ENCODE measurements around the gene SUPT6H.

The SUPT6H gene

GRCh38 chr17:28702026-28702751 is 40.2 kb downstream of the SUPT6H start:
- DNase-seq (ENCODE audit: low read depth), result no peak

- no peak for DNase-seq (ENCODE audit: low read depth)
Measured at GRCh38 chr17:28702752-28703150, 40.7 kb downstream of the SUPT6H start.

GRCh38 chr17:28703552-28704218 is 41.7 kb downstream of the SUPT6H start:
- DNase-seq (ENCODE audit: low read depth), result no peak

GRCh38 chr17:28704219-28704858 is 42.3 kb downstream of the SUPT6H start:
- no peak for DNase-seq (ENCODE audit: low read depth)

GRCh38 chr17:28705074-28705659 is 43.2 kb downstream of the SUPT6H start:
- no peak for DNase-seq (ENCODE audit: low read depth)

GRCh38 chr17:28705728-28706334 is 43.8 kb downstream of the SUPT6H start:
- no peak for DNase-seq (ENCODE audit: low read depth)

- no peak for DNase-seq (ENCODE audit: low read depth)
Measured at GRCh38 chr17:28706471-28707338, 44.7 kb downstream of the SUPT6H start.

- DNase-seq (ENCODE audit: low read depth), result no peak
Measured at GRCh38 chr17:28707339-28707720, 45.3 kb downstream of the SUPT6H start.

- peak; percentile 86 for DNase-seq (ENCODE audit: low read depth)
Measured at GRCh38 chr17:28710861-28711722, 49.1 kb downstream of the SUPT6H start.

GRCh38 chr17:28711723-28712031 is 49.7 kb downstream of the SUPT6H start, which contains the start of gene PROCA1:
PROCA1 (minus strand) TSS chr17:28711888; CDS start chr17:28711660, 228 bp downstream.
- DNase-seq (ENCODE audit: low read depth), result no peak

GRCh38 chr17:28712032-28712704 is 50.2 kb downstream of the SUPT6H start:
- no peak for DNase-seq (ENCODE audit: low read depth)

- no peak for DNase-seq (ENCODE audit: low read depth)
Measured at GRCh38 chr17:28712705-28713415, 50.9 kb downstream of the SUPT6H start.

- no peak for DNase-seq (ENCODE audit: low read depth)
Measured at GRCh38 chr17:28714281-28714680, 52.3 kb downstream of the SUPT6H start.

- no peak for DNase-seq (ENCODE audit: low read depth)
Measured at GRCh38 chr17:28715217-28715616, 53.2 kb downstream of the SUPT6H start.

GRCh38 chr17:28716740-28717577 is 55.0 kb downstream of the SUPT6H start:
- no peak for DNase-seq (ENCODE audit: low read depth)

GRCh38 chr17:28717578-28718332 is 55.8 kb downstream of the SUPT6H start, which contains the start of gene RAB34:
RAB34 (minus strand) TSS chr17:28717868; CDS start chr17:28717266, 602 bp downstream.
- DNase-seq (ENCODE audit: low read depth), result no peak

- DNase-seq (ENCODE audit: low read depth), result no peak
Measured at GRCh38 chr17:28718333-28719020, 56.5 kb downstream of the SUPT6H start.

Data from activated T-cell treated with anti-CD3 and anti-CD28 coated beads for 1 hour (primary cell).